Loucy (cell line): ENCODE data around the gene EZR.

Experiments used
- CTCF ChIP-seq: fragments of 200-600 bp; sonication (generic); conservative IDR thresholded peaks from 2 replicates; pipeline ENCODE4 v1.5.1; 2014; ENCODE audit warnings: mild to moderate bottlenecking, antibody characterized with exemption, low read length
- EZH2phosphoT487 ChIP-seq: fragments of 200-600 bp; IDR thresholded peaks from 2 replicates; pipeline ENCODE4 v1.6.1; 2018; ENCODE audit warnings: antibody characterized with exemption, mild to moderate bottlenecking, moderate library complexity, borderline replicate concordance

GRCh38 chr6:158799051-158799792 lies 19.9 kb downstream of the EZR start:
- TF ChIP-seq CTCF (no peak), EZH2phosphoT487 (no peak)
